ENCODE data around the gene PCDH15.

DNA sequence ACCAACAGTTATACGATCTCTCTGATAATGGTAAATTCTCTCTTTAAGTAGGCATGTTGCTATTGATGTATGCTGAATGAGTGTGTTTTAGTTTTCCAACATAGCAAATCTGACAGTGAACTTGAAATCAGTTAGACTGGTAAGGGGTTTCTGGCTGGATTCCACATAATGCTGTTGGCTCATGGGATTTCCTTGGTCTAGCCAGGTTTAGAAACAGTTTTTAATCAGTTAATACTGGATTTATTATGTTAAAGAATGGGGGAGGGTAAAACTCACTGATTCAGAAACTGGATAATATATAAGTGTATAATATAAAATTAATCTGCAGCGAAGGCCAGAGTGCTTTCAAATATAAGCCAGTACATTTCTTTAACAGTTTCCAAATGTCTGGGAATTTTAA is 55.6 kb downstream of the PCDH15 start:
- TF ChIP-seq GATA2 (IDR thresholded peaks at IDR 0.05; ENCODE audit: low read depth, low read length) (no peak), GATA3 (IDR thresholded peaks at IDR 0.05; ENCODE audit: low read depth, low read length) (no peak)
